GM12873 (cell line): ENCODE data around the gene GUCY1A2.

Source experiments
- CTCF ChIP-seq: IDR thresholded peaks from 2 replicates; pipeline ENCODE4 v1.5.1; 2012; ENCODE audit warnings: low read depth, mild to moderate bottlenecking, moderate library complexity, low read length, control low read depth; ENCODE audit not compliant: insufficient read depth; ENCODE audit errors: missing control alignments

The GUCY1A2 gene

GRCh38 chr11:106717222-106717621 lies 301.1 kb downstream of the GUCY1A2 start:
- TF ChIP-seq CTCF, result no peak

DNA sequence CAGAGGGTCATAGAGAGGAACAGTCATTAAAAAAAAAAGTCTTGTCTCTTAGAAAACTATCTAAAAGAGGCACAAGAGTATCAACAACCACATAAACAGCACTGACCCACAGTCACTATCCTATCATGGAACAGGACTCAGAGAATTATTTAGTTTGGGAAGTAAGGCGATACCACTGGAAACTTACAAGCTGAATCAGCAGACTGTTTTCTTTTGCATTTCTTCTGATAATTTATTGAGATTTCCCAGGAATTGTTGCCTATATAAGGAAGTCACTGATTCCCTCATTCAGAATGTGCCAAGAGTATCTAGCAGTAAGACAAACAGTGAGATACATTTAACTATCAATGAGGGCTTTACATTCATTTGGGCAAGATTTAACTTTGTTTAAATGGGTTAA lies 304.1 kb downstream of the GUCY1A2 start:
- no peak for TF ChIP-seq CTCF

DNA sequence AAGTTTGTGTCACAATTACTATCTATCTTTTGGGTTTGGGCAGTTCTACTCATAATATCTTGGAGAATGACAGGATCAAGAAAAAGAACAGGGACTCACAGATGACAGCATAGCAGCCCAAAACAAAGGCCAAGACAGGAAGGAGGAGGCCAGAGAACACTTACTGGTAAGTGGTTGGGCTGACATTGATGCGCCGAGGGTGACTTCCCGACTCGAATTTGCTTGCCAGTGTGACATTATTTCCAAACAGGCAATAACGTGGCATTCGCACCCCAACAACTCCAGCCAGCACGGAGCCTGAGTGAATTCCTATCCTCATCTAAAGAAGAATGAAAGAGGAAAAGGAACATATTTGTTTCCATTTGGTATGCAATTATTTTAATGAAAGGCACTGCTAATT lies 309.9 kb downstream of the GUCY1A2 start:
- no peak for TF ChIP-seq CTCF

- no peak for TF ChIP-seq CTCF
These were observed 311.9 kb downstream of the GUCY1A2 start for GRCh38 chr11:106706355-106706754.

DNA sequence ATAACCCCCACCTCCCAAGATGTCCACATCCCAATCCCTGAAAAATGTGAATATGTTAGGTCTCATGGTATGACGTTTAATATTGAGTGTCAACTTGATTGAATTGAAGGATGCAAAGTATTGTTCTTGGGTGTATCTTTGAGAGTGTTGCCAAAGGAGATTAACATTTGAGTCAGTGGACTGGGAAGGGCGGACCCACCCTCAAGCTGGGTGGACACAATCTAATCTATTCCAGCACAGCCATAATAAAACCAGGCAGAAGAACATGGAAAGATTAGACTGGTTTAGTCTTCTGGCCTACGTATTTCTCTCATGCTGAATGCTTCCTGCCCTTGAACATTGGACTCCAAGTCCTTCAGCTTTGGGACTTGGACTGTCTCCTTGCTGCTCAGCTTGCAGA lies 315.5 kb downstream of the GUCY1A2 start:
- no peak for TF ChIP-seq CTCF

DNA sequence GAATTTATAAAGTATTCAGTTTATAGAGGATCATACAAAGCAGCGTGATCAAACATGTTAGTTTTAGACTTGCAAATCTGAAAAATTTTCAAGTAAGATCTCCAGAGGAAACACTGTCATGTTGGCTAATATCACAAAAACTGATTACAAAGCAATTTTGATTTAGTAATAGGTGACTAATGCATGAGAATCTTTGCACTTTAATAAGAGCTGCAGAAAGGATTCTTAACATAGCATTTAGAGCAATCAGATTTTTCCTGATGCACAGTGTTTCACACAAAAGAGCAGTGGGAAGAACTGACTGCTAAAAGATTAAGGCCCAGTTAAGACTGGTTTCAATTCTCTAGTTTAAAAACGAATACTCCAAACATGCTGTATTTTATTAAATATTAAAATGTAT lies 321.2 kb downstream of the GUCY1A2 start:
- TF ChIP-seq CTCF, result no peak

GRCh38 chr11:106695506-106695905 lies 322.8 kb downstream of the GUCY1A2 start:
- no peak for TF ChIP-seq CTCF
